Endothelial cell of umbilical vein (primary cell): ENCODE measurements around the gene ALDOA. TPM values are rescaled to one million over a fixed set of nuclear protein-coding genes. Genes with fewer than 3 reads are reported as not detected.

Experiments
- BruUV-seq: library from RNA; stranded (reverse); fragments of 400-500 nt; replicated peaks from 2 replicates; lab custom pipeline; 2021; lab: Mats Ljungman, UMichigan
- CTCF ChIA-PET: fragments of 300-600, 350-600 bp; sonication (Branson Sonifier 250); formaldehyde crosslinking; loops from one replicate; lab custom pipeline; 2021; ENCODE audit warnings: antibody characterized with exemption, inconsistent platforms; lab: Charles Lee
- POLR2A ChIA-PET: fragments of 300-600, 350-600 bp; sonication (Branson Sonifier 250); formaldehyde crosslinking; loops from one replicate; lab custom pipeline; 2021; ENCODE audit warnings: antibody characterized with exemption, inconsistent platforms; lab: Charles Lee
- DNase-seq: peaks from one replicate; pipeline ENCODE4 v3.0.0-alpha.2; 2011; ENCODE audit warnings: low read depth, low spot score
- FAIRE-seq: peaks from 2 replicates; lab custom pipeline; 2011; peaks lifted over from hg19 to GRCh38; lab: Jason Lieb, UNC
- H2AFZ ChIP-seq: 2 replicates; pipeline ENCODE4 v1.6.0; 2012; ENCODE audit warnings: low read depth, low read length, control low read depth, inconsistent platforms
- H3K27ac ChIP-seq: 2 replicates; pipeline ENCODE4 v1.5.1; 2011; ENCODE audit warnings: low read depth, mild to moderate bottlenecking, control low read depth, low read length, moderate library complexity; ENCODE audit not compliant: insufficient read depth
- H3K27me3 ChIP-seq, 2 experiments: 2 replicates each; pipeline versions ENCODE4 v1.6.0 to v1.6.1; 2011; ENCODE audit warnings: low read length in 2 of 2, mixed read lengths in 1 of 2; ENCODE audit not compliant: control insufficient read depth in 2 of 2, insufficient read depth in 2 of 2
- H3K36me3 ChIP-seq, 2 experiments: 2 replicates in 1 of 2; 3 replicates in 1 of 2; pipeline ENCODE4 v1.5.1; 2011; ENCODE audit warnings: low read length in 2 of 2, mild to moderate bottlenecking in 1 of 2, moderate library complexity in 1 of 2; ENCODE audit not compliant: control insufficient read depth in 2 of 2, insufficient read depth in 2 of 2; ENCODE audit errors: extremely low read depth in 1 of 2
- H3K4me1 ChIP-seq: 3 replicates; pipeline ENCODE4 v1.5.1; 2011; ENCODE audit warnings: mild to moderate bottlenecking, low read length; ENCODE audit not compliant: control insufficient read depth, insufficient read depth; ENCODE audit errors: extremely low read depth
- H3K4me2 ChIP-seq: 2 replicates; pipeline ENCODE4 v1.6.1; 2011; ENCODE audit warnings: low read length, control low read depth, mixed read lengths; ENCODE audit not compliant: insufficient read depth
- H3K4me3 ChIP-seq, 3 experiments: fragments of 200-600 bp in 1 of 3; sonication (generic), shearing (Covaris generic) in 1 of 3; replicated peaks in 1 of 3; 2 replicates each; pipeline ENCODE4 v1.5.1; 2011 to 2016; ENCODE audit warnings: control low read depth in 3 of 3, low read length in 3 of 3, mild to moderate bottlenecking in 2 of 3, inconsistent platforms in 1 of 3, low read depth in 1 of 3, moderate library complexity in 1 of 3; ENCODE audit not compliant: insufficient read depth in 1 of 3
- H3K79me2 ChIP-seq: 2 replicates; pipeline ENCODE4 v1.6.0; 2012; ENCODE audit warnings: low read length, inconsistent platforms; ENCODE audit not compliant: control insufficient read depth, insufficient read depth
- H3K9ac ChIP-seq: replicated peaks from 2 replicates; pipeline ENCODE3; 2011; ENCODE audit warnings: low read length, control low read depth; ENCODE audit not compliant: insufficient read depth; ENCODE audit errors: extremely low read depth
- H3K9me1 ChIP-seq: replicated peaks from 3 replicates; pipeline ENCODE4 v1.6.0; 2011; ENCODE audit warnings: mild to moderate bottlenecking, low read length; ENCODE audit not compliant: control insufficient read depth, insufficient read depth; ENCODE audit errors: extremely low read depth
- H3K9me3 ChIP-seq: replicated peaks from 2 replicates; pipeline ENCODE4 v1.5.1; 2012; ENCODE audit warnings: low read length, inconsistent platforms; ENCODE audit not compliant: control insufficient read depth, insufficient read depth
- H4K20me1 ChIP-seq: replicated peaks from 2 replicates; pipeline ENCODE3; 2011; ENCODE audit warnings: mild to moderate bottlenecking, low read length; ENCODE audit not compliant: control insufficient read depth, insufficient read depth; ENCODE audit errors: extremely low read depth
- CTCF ChIP-seq, 2 donors: IDR thresholded peaks; 1 replicate in 1 of 2; 2 replicates in 1 of 2; pipeline ENCODE4 v1.5.1; 2011; ENCODE audit warnings: low read length in 2 of 2, mild to moderate bottlenecking in 2 of 2, moderate library complexity in 2 of 2, control low read depth in 1 of 2, inconsistent platforms in 1 of 2, low read depth in 1 of 2; ENCODE audit not compliant: insufficient read depth in 1 of 2; ENCODE audit errors: extremely low read depth in 1 of 2
- EZH2 ChIP-seq: IDR thresholded peaks from 2 replicates; pipeline ENCODE4 v1.6.1; 2012; ENCODE audit warnings: borderline replicate concordance, low read depth, mild to moderate bottlenecking, moderate library complexity, low read length, inconsistent platforms; ENCODE audit not compliant: severe bottlenecking
- FOS ChIP-seq: IDR thresholded peaks from 2 replicates; pipeline ENCODE4 v1.6.1; 2011; ENCODE audit warnings: mild to moderate bottlenecking, low read length, moderate library complexity, borderline replicate concordance; ENCODE audit not compliant: insufficient read depth
- GATA2 ChIP-seq: IDR thresholded peaks from 2 replicates; pipeline ENCODE4 v1.7.0; 2011; ENCODE audit warnings: low read depth, mild to moderate bottlenecking, moderate library complexity, mixed read lengths, low read length; ENCODE audit not compliant: insufficient read length, insufficient read depth
- JUN ChIP-seq: IDR thresholded peaks from 2 replicates; pipeline ENCODE4 v1.6.1; 2011; ENCODE audit warnings: borderline replicate concordance, low read depth; ENCODE audit not compliant: insufficient read length, insufficient read depth
- MAX ChIP-seq: IDR thresholded peaks from 2 replicates; pipeline ENCODE4 v1.6.1; 2011; ENCODE audit not compliant: insufficient read depth, insufficient read length
- MYC ChIP-seq: IDR thresholded peaks from one replicate; pipeline ENCODE4 v1.6.1; 2011; ENCODE audit warnings: mild to moderate bottlenecking, low read depth, low read length
- POLR2A ChIP-seq: IDR thresholded peaks from 2 replicates; pipeline ENCODE4 v1.6.1; 2012; ENCODE audit warnings: low read depth, mild to moderate bottlenecking, control low read depth, low read length
- POLR2AphosphoS5 ChIP-seq: IDR thresholded peaks from 2 replicates; pipeline ENCODE4 v1.6.1; 2012; ENCODE audit warnings: low read depth, mild to moderate bottlenecking, control low read depth, low read length, moderate library complexity; ENCODE audit not compliant: insufficient read depth
- dilution Hi-C: fragments of 300-500 bp; cut with MboI; formaldehyde crosslinking; loops from one replicate; pipeline ENCODE4 v1.15.0; 2019; ENCODE audit warnings: low sequenced_read_pairs; ENCODE audit not compliant: extremely low pct_ligation_motif_present
- intact Hi-C: fragments of 100-400 bp; cut with micrococcal nuclease; formaldehyde crosslinking; loops from one replicate; pipeline ENCODE4 v1.10.0; 2022
- polyA plus RNA-seq, 4 experiments: library from polyadenylated mRNA; depleted of rRNA in 3 of 4; stranded (reverse) in 3 of 4; unstranded in 1 of 4; fragments of >200 nt; gene quantifications; 2 replicates each; pipeline versions ENCODE4 v1.2.1 to v1.2.3, GENCODE V29; 2011 to 2012; ENCODE audit warnings: missing spikeins in 1 of 4
- total RNA-seq: library from RNA; stranded (reverse); gene quantifications from 2 replicates; pipeline ENCODE4 v1.2.3, GENCODE V29; 2021

ALDOA gene
- total and polyA plus RNA-seq, 2 donors (not counting 3 experiments of a cell fraction or from before 2014, with no cell fraction given), result 871 to 1,114 TPM

GRCh38 chr16:30116291-30117207, 51.0 kb downstream of the ALDOA start:
- H3K4me1 ChIP-seq, result peaks cover 5% of the 10 kb centered on the region

More at GRCh38 chr16:30116291-30117207, 51.0 kb downstream of the ALDOA start:
- POLR2A ChIA-PET, result interaction anchor here (0.7 kb wide), 1 partner anchor 302 kb away, joined by 3 read pairs; no protein-coding TSS in a partner anchor
- peaks cover 2% of the 10 kb centered on the region for H3K79me2 ChIP-seq
- no peak overlapping the region for H3K4me2 ChIP-seq
- H3K36me3 ChIP-seq, result peaks cover 20 to 47% of the 10 kb centered on the region in 2 experiments
- H3K9me3 ChIP-seq, result no peaks in the 10 kb centered on the region
- no TSS peak for BruUV-seq
- DNase-seq (no peak), FAIRE-seq (no peak)
- dilution Hi-C loops, result no loop called here
- no peak overlapping the region for H3K27ac ChIP-seq
- intact Hi-C loops, result no loop called here
- no peak overlapping the region for H3K4me3 ChIP-seq
- no peak overlapping the region for H2AFZ ChIP-seq
- H3K9ac ChIP-seq, result no peak overlapping the region
- H4K20me1 ChIP-seq, result no peaks in the 10 kb centered on the region
- H3K9me1 ChIP-seq, result no peaks in the 10 kb centered on the region
- TF ChIP-seq MYC, result no peak
- no peak for TF ChIP-seq GATA2
- TF ChIP-seq EZH2, result no peak
- TF ChIP-seq MAX, result no peak
- TF ChIP-seq POLR2AphosphoS5, result no peak
- no peak for TF ChIP-seq FOS
- no peak for TF ChIP-seq POLR2A
- TF ChIP-seq JUN, result no peak
- no peak for TF ChIP-seq CTCF (IDR thresholded peaks at IDR 0.05; ENCODE audit: extremely low read depth in 1 of 2, insufficient read depth in 1 of 2, low read depth in 1 of 2, low read length in 2 of 2)
- no peaks in the 10 kb centered on the region for H3K27me3 ChIP-seq
- CTCF ChIA-PET, result interaction anchor here (1.6 kb wide), 1 partner anchor 13 kb away, joined by 5 read pairs; no protein-coding TSS in a partner anchor
